Skeletal muscle tissue (tissue), 4 donors: ENCODE measurements around the gene ZNRF2. TPM values are rescaled to one million over a fixed set of nuclear protein-coding genes. Genes with fewer than 3 reads are reported as not detected.
"Not testable (repeated sequence)": the region's sequence is repeated elsewhere in the genome, so short reads cannot be mapped to it uniquely, and the experiment has no call there.

Experiments
- H3K27ac ChIP-seq: one replicate; pipeline ENCODE4 v1.7.0; 2013; ENCODE audit warnings: mild to moderate bottlenecking, low read depth, low read length, inconsistent platforms
- H3K27me3 ChIP-seq, 3 donors: one replicate each; pipeline ENCODE4 v1.7.0; 2013; ENCODE audit warnings: low read length in 3 of 3; ENCODE audit not compliant: control insufficient read depth in 3 of 3, insufficient read depth in 3 of 3
- H3K36me3 ChIP-seq, 3 donors: one replicate each; pipeline ENCODE4 v1.7.0; 2013; ENCODE audit warnings: low read length in 3 of 3; ENCODE audit not compliant: control insufficient read depth in 3 of 3, insufficient read depth in 3 of 3
- H3K4me1 ChIP-seq, 3 donors: one replicate each; pipeline ENCODE4 v1.7.0; 2013; ENCODE audit warnings: low read length in 3 of 3, mild to moderate bottlenecking in 3 of 3; ENCODE audit not compliant: control insufficient read depth in 3 of 3, insufficient read depth in 3 of 3
- H3K4me3 ChIP-seq, 3 donors: one replicate each; pipeline ENCODE4 v1.7.0; 2013; ENCODE audit warnings: low read length in 3 of 3
- H3K9ac ChIP-seq, 3 donors: one replicate each; pipeline ENCODE4 v1.7.0; 2013; ENCODE audit warnings: low read length in 3 of 3, mild to moderate bottlenecking in 3 of 3, moderate library complexity in 2 of 3, low read depth in 1 of 3
- H3K9me3 ChIP-seq, 3 donors: one replicate each; pipeline ENCODE4 v1.7.0; 2013; ENCODE audit warnings: low read length in 3 of 3; ENCODE audit not compliant: control insufficient read depth in 3 of 3
- total RNA-seq: library from RNA; depleted of rRNA; stranded (reverse); fragments of >200 nt; gene quantifications from one replicate; pipeline ENCODE4 v1.2.3, GENCODE V29; 2014
- donor health status: Osteomylitis.

The ZNRF2 gene
- total RNA-seq, 1 donor from 2014 or later, result 10.4 TPM

DNA sequence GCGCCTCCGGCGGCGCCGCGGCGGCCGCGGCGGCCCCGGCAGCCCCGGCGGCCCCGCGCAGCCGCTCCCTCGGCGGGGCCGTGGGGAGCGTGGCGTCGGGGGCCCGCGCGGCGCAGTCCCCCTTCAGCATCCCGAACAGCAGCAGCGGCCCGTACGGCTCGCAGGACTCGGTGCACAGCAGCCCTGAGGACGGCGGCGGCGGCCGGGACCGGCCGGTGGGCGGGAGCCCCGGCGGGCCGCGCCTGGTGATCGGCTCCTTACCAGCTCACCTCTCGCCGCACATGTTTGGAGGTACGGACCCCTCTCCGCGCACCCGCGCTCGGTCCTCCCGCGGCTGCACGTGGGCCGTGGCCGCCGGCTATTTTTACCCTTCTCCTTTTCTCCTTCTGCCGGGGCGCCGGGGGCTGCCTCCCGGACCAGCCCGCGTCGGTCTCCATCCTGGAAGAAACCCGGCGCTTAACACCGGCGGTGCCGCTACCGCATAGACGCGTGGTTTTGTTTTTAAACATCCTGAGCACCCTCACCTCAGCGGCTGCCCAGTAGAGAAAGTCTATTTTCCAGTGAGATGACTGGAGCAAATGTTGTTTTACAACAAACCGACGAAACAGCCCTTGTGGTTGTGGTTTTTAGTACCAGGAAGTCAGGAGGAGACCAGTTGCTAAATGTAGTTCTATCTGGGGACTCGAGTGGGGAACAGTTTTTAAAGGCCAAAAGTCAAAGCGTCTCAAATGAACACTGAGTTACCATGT lies 1.3 kb downstream of the ZNRF2 start:
- no peaks in the 10 kb centered on the region for H3K36me3 ChIP-seq
- H3K4me1 ChIP-seq, result peaks cover 8 to 17% (median 14%) of the 10 kb centered on the region in 3 donors
- peak overlapping the region; percentile 84 to 93 (median 92) for H3K4me3 ChIP-seq
- peak overlapping the region; percentile 79 to 89 (median 83) for H3K9ac ChIP-seq
- peak overlapping the region; percentile 88 for H3K27ac ChIP-seq
- no peaks in the 10 kb centered on the region for H3K9me3 ChIP-seq
- no peaks in the 10 kb centered on the region for H3K27me3 ChIP-seq

DNA sequence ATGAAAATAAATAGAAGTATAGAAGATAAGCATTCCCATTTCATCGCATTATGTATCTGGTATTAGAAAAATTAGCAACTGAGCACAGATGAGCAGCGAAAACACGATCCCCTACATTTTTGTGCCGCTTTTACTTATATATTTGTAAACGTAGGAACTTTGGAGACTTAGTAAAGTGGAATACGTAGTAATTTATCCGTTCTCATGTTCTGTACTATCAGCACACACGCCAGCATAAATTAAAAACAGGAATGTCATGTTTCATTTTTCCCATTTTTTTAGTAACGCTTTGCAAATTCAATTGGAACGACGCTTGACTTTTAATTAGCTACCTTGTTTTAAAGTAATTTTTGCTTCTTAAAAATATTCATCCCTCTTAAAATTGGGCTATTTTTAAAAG lies 2.4 kb downstream of the ZNRF2 start:
- Histone ChIP-seq H3K27ac (peak overlapping the region; percentile 88), H3K9ac (peak overlapping the region; percentile 3 to 89 (median 11)), H3K4me3 (peak overlapping the region; percentile 84 to 93 (median 92)), H3K27me3 (no peaks in the 10 kb centered on the region), H3K36me3 (no peaks in the 10 kb centered on the region), H3K4me1 (peaks cover 8 to 17% (median 17%) of the 10 kb centered on the region in 3 donors), H3K9me3 (no peaks in the 10 kb centered on the region)

DNA sequence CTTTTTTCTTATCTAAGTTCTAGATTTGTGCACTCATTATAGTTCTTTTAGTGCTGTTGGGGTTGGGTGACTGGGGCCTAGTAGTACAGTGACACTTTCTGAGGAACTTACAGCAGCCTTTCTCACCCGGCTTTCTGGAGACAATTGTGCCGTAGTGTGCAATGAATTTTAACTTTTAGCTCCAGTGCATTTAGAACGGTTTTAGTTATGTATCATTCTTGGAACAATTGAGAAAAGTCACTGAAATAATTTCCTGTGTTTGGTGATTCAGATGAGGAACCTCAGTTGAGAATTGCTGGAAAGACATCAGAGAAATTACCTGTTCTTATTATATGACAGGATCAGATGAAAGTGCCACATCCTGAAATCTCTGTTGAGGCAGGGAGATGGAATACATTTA lies 3.2 kb downstream of the ZNRF2 start:
- H3K9ac ChIP-seq, result peak overlapping the region in 2 of 3 donors; percentile 3 to 53
- H3K27me3 ChIP-seq, H3K9me3 ChIP-seq, H3K27ac ChIP-seq, H3K36me3 ChIP-seq: not testable (repeated sequence)
- H3K4me1 ChIP-seq, result peaks cover 8 to 17% (median 17%) of the 10 kb centered on the region in 3 donors
- H3K4me3 ChIP-seq, result peak overlapping the region in 1 of 3 donors; percentile 27

DNA sequence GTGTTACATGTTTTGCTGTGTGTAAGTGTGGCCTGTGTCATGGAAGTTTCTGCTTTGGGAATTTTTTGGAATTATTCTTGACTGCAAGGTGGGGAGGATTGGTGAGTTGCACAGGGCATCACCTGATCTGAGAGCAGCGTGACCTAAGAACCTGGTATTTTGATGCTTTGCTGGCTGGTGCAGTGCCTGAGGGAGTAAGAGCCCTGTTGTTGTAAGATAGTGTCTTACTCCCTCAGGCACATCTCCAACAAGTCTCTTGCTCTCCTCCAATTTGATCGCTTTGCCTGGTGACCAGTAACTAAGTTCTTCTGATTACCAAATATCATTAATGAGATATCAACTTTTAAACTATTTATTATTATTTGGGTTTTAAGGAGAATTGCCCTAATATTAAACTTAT lies 5.2 kb downstream of the ZNRF2 start:
- H3K27ac ChIP-seq, result not testable (repeated sequence)

DNA sequence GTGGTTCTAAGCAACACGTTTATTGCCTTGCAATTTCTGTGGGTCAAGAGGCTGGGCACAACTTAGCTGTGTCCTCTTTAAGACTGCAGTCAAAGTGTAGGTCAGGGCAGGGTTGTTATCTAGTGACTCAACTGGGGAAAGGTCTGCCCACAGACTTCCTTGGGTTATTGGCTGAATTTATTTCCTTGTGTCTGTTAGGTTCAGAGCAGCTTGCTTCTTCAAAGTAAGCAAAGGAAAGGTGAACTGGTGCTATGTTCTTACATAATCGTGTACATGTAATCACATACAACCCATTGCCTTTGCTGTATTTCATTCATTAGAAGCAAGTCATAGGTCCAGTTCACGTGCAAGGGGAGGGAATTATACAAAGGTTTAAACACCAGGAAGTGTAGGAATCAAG lies 5.9 kb downstream of the ZNRF2 start:
- H3K36me3 ChIP-seq, H3K27ac ChIP-seq, H3K9me3 ChIP-seq, H3K27me3 ChIP-seq: not testable (repeated sequence)
- H3K9ac ChIP-seq, result peak overlapping the region in 2 of 3 donors; percentile 25 to 43
- H3K4me1 ChIP-seq, result peaks cover 8 to 22% (median 16%) of the 10 kb centered on the region in 3 donors
- H3K4me3 ChIP-seq, result peak overlapping the region in 2 of 3 donors; percentile 1 to 29

More for the DNA sequence above, 5.2 kb downstream of the ZNRF2 start:
- not testable (repeated sequence) for H3K36me3 ChIP-seq, H3K27me3 ChIP-seq, H3K9me3 ChIP-seq
- H3K4me1 ChIP-seq, result peaks cover 8 to 17% (median 14%) of the 10 kb centered on the region in 3 donors
- H3K4me3 ChIP-seq, result peak overlapping the region in 1 of 3 donors; percentile 22
- H3K9ac ChIP-seq, result peak overlapping the region in 1 of 3 donors; percentile 43

DNA sequence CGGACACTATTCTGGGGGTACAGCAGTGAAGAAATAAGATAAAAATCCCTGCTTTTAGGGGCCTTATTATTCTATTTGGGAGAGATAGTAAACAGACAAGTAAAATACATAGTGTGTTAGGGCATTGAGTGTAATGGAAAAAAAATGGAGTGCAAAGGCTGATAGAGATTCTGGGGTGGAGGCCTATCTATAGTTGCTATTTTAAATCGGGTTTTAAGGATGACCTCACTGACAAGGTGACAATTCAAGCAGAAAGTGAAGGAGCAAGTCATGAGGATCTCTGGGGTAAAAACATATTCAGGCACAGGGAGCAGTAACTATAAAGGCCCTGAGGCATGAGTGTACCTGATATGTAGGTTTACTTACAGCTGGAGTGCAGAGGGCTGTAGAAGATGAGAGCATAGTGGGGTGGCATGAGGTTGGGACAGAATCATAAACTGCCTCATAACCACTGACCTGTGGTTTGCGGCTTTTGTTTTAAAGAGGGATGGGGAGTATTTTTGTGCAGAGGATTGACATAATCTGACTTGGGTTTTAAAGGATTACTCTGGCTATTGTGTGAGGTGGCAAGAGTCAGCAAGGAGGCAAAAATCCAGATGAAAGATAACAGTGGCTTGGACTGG lies 8.1 kb downstream of the ZNRF2 start:
- not testable (repeated sequence) for H3K27me3 ChIP-seq, H3K9me3 ChIP-seq, H3K27ac ChIP-seq, H3K9ac ChIP-seq, H3K36me3 ChIP-seq, H3K4me3 ChIP-seq
- H3K4me1 ChIP-seq, result peaks cover 8 to 21% (median 12%) of the 10 kb centered on the region in 3 donors

DNA sequence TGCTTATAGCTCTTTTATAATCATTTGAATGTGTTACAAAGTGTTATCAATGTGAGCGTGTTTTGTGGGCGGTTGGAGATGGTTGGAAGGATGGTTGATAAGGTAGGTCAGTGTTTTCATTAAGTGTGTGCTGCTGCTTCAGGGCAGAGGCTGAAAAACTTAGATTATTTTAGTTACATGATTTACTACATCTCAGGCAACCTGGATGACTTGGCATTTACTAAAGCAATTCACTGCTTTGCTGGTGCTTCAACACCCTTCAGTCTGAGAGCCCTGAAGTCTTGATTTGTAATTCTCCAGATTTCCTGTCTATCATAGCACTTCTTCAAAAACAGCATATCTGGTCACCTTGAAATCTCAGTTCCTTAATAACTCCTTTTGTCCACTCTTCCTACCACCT lies 11.9 kb downstream of the ZNRF2 start:
- H3K9ac ChIP-seq, H3K36me3 ChIP-seq, H3K4me3 ChIP-seq, H3K27me3 ChIP-seq, H3K27ac ChIP-seq, H3K9me3 ChIP-seq, H3K4me1 ChIP-seq: not testable (repeated sequence)

DNA sequence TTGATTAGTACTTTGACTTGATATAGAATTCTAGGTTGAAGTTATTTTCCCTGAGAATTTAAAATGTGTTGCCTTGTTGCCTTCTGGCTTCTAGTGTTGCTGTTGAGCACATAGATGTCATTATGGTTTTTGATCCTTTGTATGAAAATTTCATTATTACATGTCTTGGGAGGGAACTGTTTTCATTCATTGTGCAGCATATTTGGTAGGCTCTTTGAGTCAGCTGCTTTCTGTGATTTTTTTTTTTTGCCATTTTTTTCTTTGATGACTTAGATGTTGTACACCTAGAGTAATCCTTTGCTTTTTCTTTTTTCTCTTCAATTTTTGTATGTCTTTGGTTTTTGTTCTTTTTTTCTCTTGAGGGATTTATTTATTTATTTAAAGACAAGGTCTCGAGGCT lies 13.1 kb downstream of the ZNRF2 start:
- not testable (repeated sequence) for H3K36me3 ChIP-seq, H3K4me3 ChIP-seq, H3K27me3 ChIP-seq, H3K27ac ChIP-seq, H3K9me3 ChIP-seq, H3K9ac ChIP-seq
- peaks cover 0 to 12% (median 5%) of the 10 kb centered on the region in 3 donors for H3K4me1 ChIP-seq

DNA sequence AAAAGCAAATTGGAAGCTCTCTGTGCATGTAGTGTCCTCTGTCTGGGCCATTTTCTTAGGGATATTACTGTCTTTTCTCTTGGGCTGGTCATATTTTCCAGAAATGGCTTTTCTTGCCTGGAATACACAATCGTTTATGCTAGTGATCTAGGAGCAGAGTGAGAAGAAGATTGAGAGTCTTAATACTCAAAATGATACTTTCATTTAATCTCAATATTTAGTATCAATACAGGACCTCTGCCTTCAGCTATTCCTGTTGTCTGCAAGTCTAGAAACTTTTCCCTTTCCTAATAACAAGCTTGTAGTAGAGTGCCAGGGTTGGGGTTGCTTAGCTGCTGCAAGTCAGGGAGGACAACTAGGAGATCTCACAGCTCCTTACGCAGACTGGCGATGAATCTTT lies 14.0 kb downstream of the ZNRF2 start:
- not testable (repeated sequence) for H3K4me3 ChIP-seq, H3K27me3 ChIP-seq, H3K9me3 ChIP-seq, H3K27ac ChIP-seq, H3K36me3 ChIP-seq
- Histone ChIP-seq H3K4me1 (peaks cover 1 to 14% (median 5%) of the 10 kb centered on the region in 3 donors), H3K9ac (peak overlapping the region in 1 of 3 donors; percentile 12)

DNA sequence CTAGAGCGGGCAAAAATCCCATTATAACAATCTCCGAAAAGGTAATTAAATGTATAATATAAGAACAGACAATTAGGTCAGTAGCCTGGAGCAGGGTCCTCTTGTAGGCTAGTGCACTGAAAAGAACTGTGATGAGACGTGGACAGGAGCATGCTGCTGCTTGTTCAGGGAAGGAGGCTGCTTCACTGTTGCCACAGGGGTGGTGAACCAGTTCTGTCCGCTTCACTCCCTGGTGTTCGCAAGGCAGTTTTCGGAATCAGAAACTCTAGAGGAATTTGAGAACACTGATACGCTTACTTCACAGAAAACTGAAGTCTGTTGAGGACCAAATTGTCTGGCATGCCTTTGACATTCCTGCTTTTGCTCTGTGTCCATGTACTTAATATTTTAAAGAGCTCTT lies 17.4 kb downstream of the ZNRF2 start:
- Histone ChIP-seq H3K9ac (no peak overlapping the region), H3K4me1 (peaks cover 9 to 19% (median 13%) of the 10 kb centered on the region in 3 donors), H3K4me3 (no peak overlapping the region)

More for the DNA sequence above, 17.4 kb downstream of the ZNRF2 start:
- H3K9me3 ChIP-seq, result no peaks in the 10 kb centered on the region
- H3K36me3 ChIP-seq, result no peaks in the 10 kb centered on the region
- H3K27ac ChIP-seq, result no peak overlapping the region
- H3K27me3 ChIP-seq, result no peaks in the 10 kb centered on the region
